GM20431 (cell line): ENCODE data around the gene TSEN34.
"Not testable (repeated sequence)": the region's sequence is repeated elsewhere in the genome, so short reads cannot be mapped to it uniquely, and the experiment has no call there.

Source experiments
- in situ Hi-C: fragments of 300-500 bp; cut with MseI, MboI; formaldehyde crosslinking; loops from one replicate; pipeline ENCODE4 v1.15.0; 2020; ENCODE audit warnings: low sequenced_read_pairs; ENCODE audit not compliant: unreplicated experiment

Gene TSEN34

GRCh38 chr19:54207193-54207592 is 16.1 kb downstream of the TSEN34 start:
- in situ Hi-C loops = not testable (repeated sequence)

- in situ Hi-C loops = no loop called here
Measured at GRCh38 chr19:54207676-54207982, 16.5 kb downstream of the TSEN34 start.

GRCh38 chr19:54207983-54208783 is 17.1 kb downstream of the TSEN34 start:
- in situ Hi-C loops = no loop called here

- in situ Hi-C loops = no loop called here
Measured at GRCh38 chr19:54208784-54209057, 17.6 kb downstream of the TSEN34 start.

GRCh38 chr19:54209058-54209810 is 18.1 kb downstream of the TSEN34 start:
- in situ Hi-C loops = no loop called here

- in situ Hi-C loops = no loop called here
Measured at GRCh38 chr19:54209811-54210494, 18.8 kb downstream of the TSEN34 start.

GRCh38 chr19:54211235-54211634 is 20.1 kb downstream of the TSEN34 start:
- in situ Hi-C loops = no loop called here

- in situ Hi-C loops = not testable (repeated sequence)
Measured at GRCh38 chr19:54214217-54214616, 23.1 kb downstream of the TSEN34 start.

GRCh38 chr19:54214734-54215133 is 23.6 kb downstream of the TSEN34 start:
- in situ Hi-C loops = not testable (repeated sequence)

GRCh38 chr19:54216869-54217268 is 25.8 kb downstream of the TSEN34 start:
- in situ Hi-C loops = no loop called here

GRCh38 chr19:54217517-54218247 is 26.6 kb downstream of the TSEN34 start:
- in situ Hi-C loops = not testable (repeated sequence)

GRCh38 chr19:54218259-54218658 is 27.2 kb downstream of the TSEN34 start:
- in situ Hi-C loops = no loop called here

- in situ Hi-C loops = no loop called here
Measured at GRCh38 chr19:54218960-54219661, 28.0 kb downstream of the TSEN34 start.

GRCh38 chr19:54219702-54220101 is 28.6 kb downstream of the TSEN34 start:
- in situ Hi-C loops = not testable (repeated sequence)

- in situ Hi-C loops = not testable (repeated sequence)
Measured at GRCh38 chr19:54221947-54222346, 30.8 kb downstream of the TSEN34 start.

- in situ Hi-C loops = not testable (repeated sequence)
Measured at GRCh38 chr19:54222474-54223276, 31.6 kb downstream of the TSEN34 start, which contains the start of gene LILRB3. Gene LILRB3, minus strand, starts transcription at chr19:54223007. Its CDS starts 31 bp downstream, at chr19:54222976.

- in situ Hi-C loops = not testable (repeated sequence)
Measured at GRCh38 chr19:54223277-54223936, 32.3 kb downstream of the TSEN34 start.

- in situ Hi-C loops = not testable (repeated sequence)
Measured at GRCh38 chr19:54223937-54224281, 32.8 kb downstream of the TSEN34 start.

GRCh38 chr19:54224619-54225018 is 33.5 kb downstream of the TSEN34 start:
- in situ Hi-C loops = loop anchor here (5.0 kb wide), 1 partner anchor 47 kb away; no protein-coding TSS in a partner anchor
